Sciatic nerve (tissue), 2 donors: ENCODE measurements around the gene KCNC3. TPM values are rescaled to one million over a fixed set of nuclear protein-coding genes. Genes with fewer than 3 reads are reported as not detected.
"Not testable (repeated sequence)": the region's sequence is repeated elsewhere in the genome, so short reads cannot be mapped to it uniquely, and the experiment has no call there.

Experiments
- ATAC-seq: fragments of 200-7000 bp; cut with Tn5 transposase; one replicate; pipeline ENCODE4 v1.9.1; 2020; ENCODE audit warnings: mild to moderate bottlenecking, moderate library complexity
- DNase-seq: peaks from one replicate; pipeline ENCODE4 v3.0.0-alpha.2; 2020; ENCODE audit warnings: low spot score
- intact Hi-C: fragments of 100-400 bp; cut with DNase I; formaldehyde crosslinking; loops from one replicate; pipeline ENCODE4 v1.14.2; 2022
- total RNA-seq: library from RNA; stranded (reverse); fragmentation: NEBNext Ultra II Directional; extraction: Animal tissue kit (Norgen Biotek cat#: 25700); gene quantifications from one replicate; pipeline ENCODE4 v1.2.1, GENCODE V29; 2021
- donor health status: DM: no; HTN: no; CAD: no.
- donor health status: DM: no; HTN: no; CAD: no.

KCNC3 gene
- total RNA-seq, 1 donor from 2014 or later: 2.7 TPM

GRCh38 chr19:50330365-50331078 lies 1.3 kb upstream of the KCNC3 start:
- intact Hi-C loops: no loop called here
- ATAC-seq (peak; percentile 48), DNase-seq (peak; percentile 85)

GRCh38 chr19:50329926-50330294 lies 733 bp upstream of the KCNC3 start:
- not testable (repeated sequence) for DNase-seq, ATAC-seq
- intact Hi-C loops: loop anchor here (1.0 kb wide), 1 partner anchor 20 kb away; no protein-coding TSS in a partner anchor

DNA sequence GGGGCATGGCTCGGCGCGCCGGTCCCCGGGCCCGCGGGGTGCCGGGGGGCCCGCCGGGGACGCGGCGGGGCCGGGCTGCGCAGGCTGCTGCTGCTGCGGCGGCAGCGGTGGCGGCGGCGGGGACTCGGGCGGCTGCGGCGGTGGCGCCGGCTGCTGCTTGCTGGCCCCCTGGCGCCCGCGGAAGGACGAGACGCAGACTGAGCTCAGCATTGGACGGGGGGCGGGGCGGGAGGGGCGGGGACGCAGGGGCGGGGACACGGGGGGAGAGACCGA lies 368 bp downstream of the KCNC3 start:
- intact Hi-C loops: loop anchor here (1.0 kb wide), 1 partner anchor 21 kb away; no protein-coding TSS in a partner anchor
- ATAC-seq: no peak
- no peak for DNase-seq

GRCh38 chr19:50328224-50328872 lies 829 bp downstream of the KCNC3 start:
- DNase-seq (no peak), ATAC-seq (no peak)
- intact Hi-C loops: no loop called here

DNA sequence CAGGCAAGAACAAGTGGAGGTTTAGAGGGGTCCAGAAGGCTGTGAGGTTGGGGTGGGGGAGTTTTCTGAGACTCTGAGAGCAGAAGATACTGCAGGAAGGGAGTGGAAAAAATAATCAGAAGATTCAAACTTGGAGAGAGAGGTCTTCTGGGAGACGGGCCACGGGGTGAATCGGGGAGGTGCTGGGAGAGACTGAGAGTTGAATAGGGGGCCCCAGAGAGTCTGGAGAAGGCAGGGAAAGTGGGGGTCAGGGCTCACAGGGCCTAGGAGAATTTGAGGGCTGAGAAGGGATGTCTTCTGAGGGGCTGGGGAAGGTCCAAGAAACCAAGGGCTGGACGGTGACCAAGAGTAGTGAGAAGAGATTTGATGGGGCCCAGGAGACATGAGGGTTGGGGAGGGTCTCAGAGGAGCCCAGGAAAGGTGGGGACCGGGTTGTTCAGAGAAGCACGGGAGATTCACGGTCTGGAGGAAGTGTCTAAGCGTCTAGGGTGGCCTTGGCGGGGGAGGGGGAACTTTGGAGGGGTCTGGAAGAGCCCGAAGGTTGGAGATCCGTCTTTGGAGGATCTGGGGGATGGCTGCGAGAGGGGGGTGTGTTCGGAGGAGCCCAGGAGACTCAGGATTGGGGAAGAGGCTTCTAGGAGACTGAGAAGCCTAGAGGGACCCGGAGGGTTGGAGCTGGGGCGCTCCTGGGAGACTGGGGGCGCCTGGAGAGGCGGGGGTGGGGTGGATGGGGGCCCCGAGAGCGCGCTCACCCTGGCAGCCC lies 1.5 kb downstream of the KCNC3 start:
- intact Hi-C loops: no loop called here
- ATAC-seq: no peak
- no peak for DNase-seq

- DNase-seq: no peak
- intact Hi-C loops: no loop called here
- ATAC-seq: no peak
Measured at GRCh38 chr19:50327013-50327412, 2.2 kb downstream of the KCNC3 start.

DNA sequence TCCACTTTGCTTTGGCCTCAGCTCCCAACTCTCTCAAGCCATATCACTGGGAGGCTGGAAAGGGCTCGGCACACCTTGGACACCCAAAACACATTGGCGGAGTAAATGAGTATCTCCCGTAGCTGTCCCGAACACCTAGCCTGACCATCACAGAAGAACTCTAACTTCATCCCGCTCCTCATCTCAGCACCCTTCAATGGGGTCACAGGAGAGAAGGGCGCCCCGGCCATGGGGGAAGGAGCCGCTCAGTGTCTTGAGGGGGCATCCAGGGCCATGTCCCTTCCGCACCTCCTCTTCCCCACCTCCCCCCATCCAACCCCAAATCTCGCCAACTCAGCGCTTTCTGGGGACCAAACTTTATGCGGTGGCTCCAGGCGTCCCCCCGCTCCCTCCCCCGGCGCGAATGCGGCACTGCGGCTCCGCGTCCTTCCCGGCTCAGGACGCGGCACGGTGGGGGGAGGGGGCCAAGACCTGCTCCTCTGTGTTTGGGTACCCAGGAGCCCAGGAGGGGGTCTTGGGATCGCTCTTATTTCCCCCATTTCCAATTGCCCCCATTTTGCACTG lies 3.0 kb downstream of the KCNC3 start:
- ATAC-seq (no peak), DNase-seq (no peak)
- intact Hi-C loops: no loop called here

DNA sequence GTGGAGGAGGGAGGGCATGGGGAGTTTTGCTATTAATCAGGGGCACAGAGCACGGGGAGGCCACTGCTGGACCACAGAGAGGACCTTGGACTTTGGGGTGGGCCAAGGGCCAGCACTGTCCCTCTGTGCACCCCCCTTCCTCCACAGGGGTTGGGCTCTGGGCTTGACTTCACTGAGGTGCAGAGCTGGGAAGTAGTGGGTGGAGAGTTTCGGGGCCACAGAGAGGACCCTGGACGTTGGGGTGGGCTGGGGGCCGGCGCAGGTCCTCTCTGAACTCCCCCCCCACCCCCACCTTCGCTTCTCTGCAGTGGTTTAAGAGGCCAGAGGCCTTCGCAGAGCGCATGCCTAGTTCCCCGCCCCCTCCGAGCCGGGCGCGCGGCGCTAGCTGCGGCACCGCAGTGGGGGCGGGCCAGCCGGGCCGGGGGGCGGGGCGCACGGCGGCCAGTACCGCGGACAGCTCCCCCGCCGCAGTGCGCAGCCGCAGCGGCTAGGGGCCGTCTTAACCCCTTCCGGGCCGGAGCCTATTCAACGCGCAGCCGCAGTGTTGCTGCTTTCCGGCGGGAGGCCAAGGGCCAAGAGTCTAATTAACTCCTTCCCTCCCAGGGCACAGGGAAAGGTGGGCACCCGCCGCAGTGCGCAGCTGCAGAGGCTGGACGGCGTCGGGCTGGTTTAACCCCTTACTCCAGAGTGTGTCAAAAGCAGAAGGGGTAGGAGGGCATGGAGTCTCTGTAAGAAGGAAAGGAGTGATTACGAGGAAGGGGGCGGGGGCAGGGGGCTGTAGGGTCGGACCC lies 3.7 kb downstream of the KCNC3 start:
- ATAC-seq: peak; percentile 29
- intact Hi-C loops: no loop called here
- DNase-seq: peak; percentile 74

DNA sequence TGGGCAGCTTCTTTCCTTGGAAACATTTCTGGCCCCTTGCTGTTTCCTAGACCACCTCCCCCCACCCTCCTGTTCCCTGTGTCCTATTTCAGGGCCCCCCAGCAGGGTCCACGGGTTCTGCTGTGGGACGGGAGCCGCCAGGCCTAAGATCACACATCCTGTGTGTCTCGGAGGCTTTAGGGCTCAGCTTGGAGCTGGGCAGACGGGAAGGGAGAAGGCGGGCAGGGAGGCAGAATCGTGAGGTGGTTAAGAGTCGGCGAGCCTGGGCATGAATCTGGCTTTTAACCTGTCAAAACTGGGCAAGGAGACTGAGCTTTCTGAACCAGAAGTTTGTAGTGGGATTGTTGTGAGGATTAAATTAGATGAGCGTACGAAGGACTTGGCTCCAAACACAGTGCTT lies 4.8 kb downstream of the KCNC3 start:
- intact Hi-C loops: no loop called here
- DNase-seq: no peak
- no peak for ATAC-seq

- ATAC-seq (no peak), DNase-seq (no peak)
- intact Hi-C loops: no loop called here
Measured at GRCh38 chr19:50323782-50324133, 5.4 kb downstream of the KCNC3 start.

- no peak for ATAC-seq
- intact Hi-C loops: no loop called here
Measured at GRCh38 chr19:50322931-50323781, 6.0 kb downstream of the KCNC3 start.

GRCh38 chr19:50322234-50322633 lies 6.9 kb downstream of the KCNC3 start:
- DNase-seq: no peak
- intact Hi-C loops: no loop called here
- no peak for ATAC-seq

More at GRCh38 chr19:50322931-50323781, 6.0 kb downstream of the KCNC3 start:
- no peak for DNase-seq

DNA sequence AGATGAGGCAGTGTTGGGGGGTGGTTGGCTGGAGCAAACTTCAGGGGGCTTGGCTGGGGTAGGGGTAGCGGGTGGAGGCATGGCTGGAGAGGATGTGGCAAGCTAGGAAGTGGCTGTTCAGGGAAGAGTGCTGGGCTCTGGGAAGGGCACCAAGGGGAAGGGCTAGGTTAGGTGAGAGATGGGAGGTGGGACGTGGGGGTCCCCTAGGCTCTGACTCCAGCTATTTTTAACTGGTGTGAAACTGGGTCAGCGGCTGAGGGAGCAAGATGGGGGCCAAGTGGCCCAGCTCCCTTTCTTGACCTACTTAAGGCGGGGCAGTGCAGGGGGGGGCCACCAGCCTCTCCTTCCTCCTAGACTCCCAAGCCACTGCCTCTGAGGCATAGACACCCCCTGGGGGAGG lies 7.3 kb downstream of the KCNC3 start:
- DNase-seq: no peak
- intact Hi-C loops: no loop called here
- ATAC-seq: no peak

DNA sequence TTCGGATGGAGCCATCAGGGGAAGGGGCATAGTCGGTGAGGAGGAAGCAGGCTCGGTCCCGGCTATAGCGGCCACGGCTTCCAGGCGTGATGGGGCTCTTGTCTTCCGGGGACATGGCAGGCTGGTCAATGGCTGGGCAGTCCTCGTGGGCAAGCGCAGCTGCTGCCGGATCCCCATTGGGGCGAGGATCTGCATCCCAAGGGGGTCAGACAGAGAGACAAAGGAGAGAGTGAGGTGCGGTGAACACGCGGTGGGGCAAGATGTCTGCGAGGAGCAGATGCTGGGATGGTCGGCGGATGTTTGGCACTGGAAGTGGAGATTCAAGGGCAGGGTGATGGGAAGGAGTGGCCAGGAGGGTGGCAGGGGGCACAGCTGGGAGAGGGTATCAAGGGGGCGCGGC lies 8.6 kb downstream of the KCNC3 start:
- intact Hi-C loops: no loop called here
- DNase-seq (no peak), ATAC-seq (no peak)

DNA sequence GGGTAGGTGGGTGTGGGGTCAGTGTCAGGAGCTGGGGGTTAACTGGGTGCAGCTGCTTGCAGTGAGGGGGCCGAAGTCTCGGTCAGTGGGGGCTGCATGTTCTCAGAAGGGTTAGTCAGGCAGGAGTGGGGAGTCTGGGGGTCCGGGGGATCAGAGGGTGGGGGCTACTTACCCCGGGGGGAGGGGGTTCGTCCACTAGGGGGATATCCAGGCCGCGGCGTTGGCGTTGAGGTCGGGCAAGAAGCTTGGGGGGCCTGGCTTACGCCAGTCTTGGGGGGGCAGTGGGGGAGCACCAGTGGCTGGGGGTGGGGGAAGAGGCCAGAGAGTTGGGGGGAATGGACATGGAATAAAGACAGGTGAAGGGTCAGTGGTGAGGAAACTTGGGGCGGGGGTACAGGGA lies 9.1 kb downstream of the KCNC3 start:
- ATAC-seq: no peak
- intact Hi-C loops: no loop called here
- no peak for DNase-seq

- DNase-seq: no peak
- intact Hi-C loops: no loop called here
- no peak for ATAC-seq
Measured at GRCh38 chr19:50319156-50319555, 10.0 kb downstream of the KCNC3 start.

GRCh38 chr19:50318438-50318837 lies 10.7 kb downstream of the KCNC3 start:
- DNase-seq: no peak
- ATAC-seq: no peak
- intact Hi-C loops: no loop called here

- intact Hi-C loops: no loop called here
Measured at GRCh38 chr19:50317115-50317514, 12.1 kb downstream of the KCNC3 start.

More at GRCh38 chr19:50317115-50317514, 12.1 kb downstream of the KCNC3 start:
- ATAC-seq (no peak), DNase-seq (no peak)
